Measurements from ENCODE around the gene RAPGEF3. TPM values are rescaled to one million over a fixed set of nuclear protein-coding genes. Genes with fewer than 3 reads are reported as not detected.

The RAPGEF3 gene
- polyA plus RNA-seq, 3 donors, result 0.08 to 2.5 (median 0.60) TPM

GRCh38 chr12:47777151-47777550 lies 18.5 kb upstream of the RAPGEF3 start:
- no peak for TF ChIP-seq CTCF (IDR thresholded peaks at IDR 0.05)
- peaks cover 9% of the 10 kb centered on the region for H3K79me2 ChIP-seq (ENCODE audit: insufficient read depth, low read length)
- no peak for DNase-seq
- H3K4me2 ChIP-seq (replicated peaks; ENCODE audit: extremely low read depth, low read length, poor library complexity, severe bottlenecking), result peak overlapping the region; percentile 15
- peaks cover 54 to 56% of the 10 kb centered on the region in 2 donors for H3K4me1 ChIP-seq (ENCODE audit: control insufficient read depth in 1 of 2, insufficient read depth in 2 of 2, low read length in 2 of 2)
- peak overlapping the region; percentile 39 to 59 for H3K27ac ChIP-seq (ENCODE audit: low read depth in 1 of 2, low read length in 2 of 2)
- H3K4me3 Mint-ChIP-seq, result peak overlapping the region in 1 of 2 donors; percentile 46
- H3K36me3 ChIP-seq (replicated peaks in 1 of 2; ENCODE audit: control insufficient read depth in 1 of 2, insufficient read depth in 2 of 2, low read length in 2 of 2), result peaks cover 4 to 14% of the 10 kb centered on the region in 2 donors
- no peaks in the 10 kb centered on the region for H3K9me3 ChIP-seq (replicated peaks in 1 of 2; ENCODE audit: control insufficient read depth in 1 of 2, insufficient read depth in 1 of 2, low read length in 2 of 2)
- H3K27me3 ChIP-seq (ENCODE audit: control insufficient read depth in 2 of 2, insufficient read depth in 2 of 2, low read length in 2 of 2), result no peaks in the 10 kb centered on the region
- peaks cover 0 to 7% (median 0%) of the 10 kb centered on the region in 7 donors for H3K9me3 Mint-ChIP-seq
- H3K27ac Mint-ChIP-seq, result peak overlapping the region; percentile 77 to 94 (median 86)
- no peak overlapping the region for H2AFZ ChIP-seq (ENCODE audit: insufficient read depth, low read depth, low read length, poor library complexity, severe bottlenecking)
- H3K36me3 Mint-ChIP-seq, result peaks cover 12 to 14% of the 10 kb centered on the region in 2 donors
- H3K27me3 Mint-ChIP-seq (ENCODE audit: low read depth in 3 of 3), result peaks cover 2 to 9% (median 2%) of the 10 kb centered on the region in 3 donors
- intact Hi-C loops (cut with micrococcal nuclease), result loop anchor here in 1 of 2 donors (5.0 kb wide), 2 partner anchors 35 to 125 kb away; no protein-coding TSS in a partner anchor
- H3K4me1 Mint-ChIP-seq, result peaks cover 54% of the 10 kb centered on the region
- no CpG with 5 or more reads among the region's 1 CpG for WGBS (ENCODE audit: insufficient coverage)
- H3K4me3 ChIP-seq (replicated peaks in 1 of 3; ENCODE audit: low read depth in 2 of 3, low read length in 3 of 3), result peak overlapping the region in 1 of 3 experiments; percentile 14
- H4K20me1 ChIP-seq (ENCODE audit: insufficient read depth, low read length), result peaks cover 69% of the 10 kb centered on the region
- H3K9ac ChIP-seq (ENCODE audit: insufficient read depth, low read length, poor library complexity, severe bottlenecking), result no peak overlapping the region

GRCh38 chr12:47776471-47777143 lies 17.9 kb upstream of the RAPGEF3 start:
- peak; percentile 36 to 68 (median 63) for DNase-seq
- H3K27ac Mint-ChIP-seq, result peak overlapping the region; percentile 77 to 94 (median 86)
- Histone ChIP-seq H4K20me1 (ENCODE audit: insufficient read depth, low read length) (peaks cover 63% of the 10 kb centered on the region), H3K9me3 (replicated peaks in 1 of 2; ENCODE audit: control insufficient read depth in 1 of 2, insufficient read depth in 1 of 2, low read length in 2 of 2) (no peaks in the 10 kb centered on the region), H3K27ac (ENCODE audit: low read depth in 1 of 2, low read length in 2 of 2) (peak overlapping the region; percentile 39 to 59), H3K36me3 (replicated peaks in 1 of 2; ENCODE audit: control insufficient read depth in 1 of 2, insufficient read depth in 2 of 2, low read length in 2 of 2) (peaks cover 0 to 9% of the 10 kb centered on the region in 2 donors), H2AFZ (ENCODE audit: insufficient read depth, low read depth, low read length, poor library complexity, severe bottlenecking) (no peak overlapping the region), H3K27me3 (ENCODE audit: control insufficient read depth in 2 of 2, insufficient read depth in 2 of 2, low read length in 2 of 2) (no peaks in the 10 kb centered on the region), H3K79me2 (ENCODE audit: insufficient read depth, low read length) (peaks cover 9% of the 10 kb centered on the region), H3K4me1 (ENCODE audit: control insufficient read depth in 1 of 2, insufficient read depth in 2 of 2, low read length in 2 of 2) (peaks cover 54 to 56% of the 10 kb centered on the region in 2 donors), H3K4me3 (replicated peaks in 1 of 3; ENCODE audit: low read depth in 2 of 3, low read length in 3 of 3) (peak overlapping the region in 1 of 3 experiments; percentile 14), H3K9ac (ENCODE audit: insufficient read depth, low read length, poor library complexity, severe bottlenecking) (no peak overlapping the region), H3K4me2 (replicated peaks; ENCODE audit: extremely low read depth, low read length, poor library complexity, severe bottlenecking) (peak overlapping the region; percentile 15)
- WGBS (ENCODE audit: insufficient coverage), result 0% methylated on average over 2 of the region's 5 CpGs
- H3K4me1 Mint-ChIP-seq, result peaks cover 54% of the 10 kb centered on the region
- H3K9me3 Mint-ChIP-seq, result peaks cover 0 to 7% (median 0%) of the 10 kb centered on the region in 7 donors
- peaks cover 6 to 8% of the 10 kb centered on the region in 2 donors for H3K36me3 Mint-ChIP-seq
- no peak for TF ChIP-seq CTCF (IDR thresholded peaks at IDR 0.05)
- intact Hi-C loops (cut with micrococcal nuclease), result loop anchor here in 1 of 2 donors (5.0 kb wide), 2 partner anchors 34 to 124 kb away; no protein-coding TSS in a partner anchor
- H3K4me3 Mint-ChIP-seq, result peak overlapping the region in 1 of 2 donors; percentile 46
- peaks cover 2 to 11% (median 2%) of the 10 kb centered on the region in 3 donors for H3K27me3 Mint-ChIP-seq (ENCODE audit: low read depth in 3 of 3)
